HEK293 (cell line): ENCODE data around the gene MND1.

ENCODE experiments used
- HOXD13 ChIP-seq: sonication (generic); formaldehyde crosslinking; IDR thresholded peaks from 2 replicates; pipeline ENCODE4 v1.8.0; 2022; ENCODE audit warnings: missing genetic modification reagents, borderline replicate concordance
- SP2 ChIP-seq: fragments of 450-650 bp; formaldehyde crosslinking; IDR thresholded peaks from 2 replicates; pipeline ENCODE4 v1.5.1; 2016; ENCODE audit warnings: missing biosample characterization, missing genetic modification characterization
- ZBTB21 ChIP-seq: fragments of 450-650 bp; formaldehyde crosslinking; IDR thresholded peaks from 2 replicates; pipeline ENCODE4 v1.5.1; 2017; ENCODE audit warnings: missing biosample characterization, missing genetic modification characterization
- ZNF169 ChIP-seq: fragments of 450-650 bp; formaldehyde crosslinking; IDR thresholded peaks from 2 replicates; pipeline ENCODE4 v1.5.1; 2016; ENCODE audit warnings: missing biosample characterization, missing genetic modification characterization
- ZNF2 ChIP-seq: fragments of 450-650 bp; formaldehyde crosslinking; IDR thresholded peaks from 2 replicates; pipeline ENCODE4 v1.5.1; 2016; ENCODE audit warnings: missing biosample characterization, missing genetic modification characterization
- ZNF274 ChIP-seq, 2 experiments: fragments of 200-500 bp in 1 of 2; fragments of 450-650 bp in 1 of 2; sonication (Bioruptor generic) in 1 of 2; formaldehyde crosslinking in 1 of 2; IDR thresholded peaks; 2 replicates each; pipeline versions ENCODE4 v1.5.1 to v1.6.1; 2014 to 2016; ENCODE audit warnings: borderline replicate concordance in 1 of 2, inconsistent platforms in 1 of 2, low read length in 1 of 2, missing biosample characterization in 1 of 2, missing genetic modification characterization in 1 of 2
- ZNF423 ChIP-seq: fragments of 450-650 bp; formaldehyde crosslinking; IDR thresholded peaks from 2 replicates; pipeline ENCODE4 v1.5.1; 2016; ENCODE audit warnings: missing biosample characterization, missing genetic modification characterization
- ZNF501 ChIP-seq: fragments of 450-650 bp; formaldehyde crosslinking; IDR thresholded peaks from 2 replicates; pipeline ENCODE4 v1.5.1; 2016; ENCODE audit warnings: missing biosample characterization, missing genetic modification characterization
- TF ChIP-seq, protein P1 (sequence below): fragments of 450-650 bp; formaldehyde crosslinking; IDR thresholded peaks from 2 replicates; pipeline ENCODE4 v1.5.1; 2016; ENCODE audit warnings: missing biosample characterization, missing genetic modification characterization
- TF ChIP-seq, protein P2 (sequence below): fragments of 450-650 bp; formaldehyde crosslinking; IDR thresholded peaks from 2 replicates; pipeline ENCODE4 v1.5.1; 2016; ENCODE audit warnings: missing biosample characterization, missing genetic modification characterization
- TF ChIP-seq, protein P3 (sequence below): fragments of 450-650 bp; formaldehyde crosslinking; IDR thresholded peaks from 2 replicates; pipeline ENCODE4 v1.5.1; 2016; ENCODE audit warnings: missing biosample characterization, missing genetic modification characterization
- TF ChIP-seq, protein P4 (sequence below): fragments of 450-650 bp; formaldehyde crosslinking; IDR thresholded peaks from 2 replicates; pipeline ENCODE4 v1.5.1; 2017; ENCODE audit warnings: missing biosample characterization, mild to moderate bottlenecking, missing genetic modification characterization, moderate library complexity
- TF ChIP-seq, protein P5 (sequence below): fragments of 450-650 bp; formaldehyde crosslinking; IDR thresholded peaks from 2 replicates; pipeline ENCODE4 v1.5.1; 2016; ENCODE audit warnings: missing biosample characterization, missing genetic modification characterization

DNA sequence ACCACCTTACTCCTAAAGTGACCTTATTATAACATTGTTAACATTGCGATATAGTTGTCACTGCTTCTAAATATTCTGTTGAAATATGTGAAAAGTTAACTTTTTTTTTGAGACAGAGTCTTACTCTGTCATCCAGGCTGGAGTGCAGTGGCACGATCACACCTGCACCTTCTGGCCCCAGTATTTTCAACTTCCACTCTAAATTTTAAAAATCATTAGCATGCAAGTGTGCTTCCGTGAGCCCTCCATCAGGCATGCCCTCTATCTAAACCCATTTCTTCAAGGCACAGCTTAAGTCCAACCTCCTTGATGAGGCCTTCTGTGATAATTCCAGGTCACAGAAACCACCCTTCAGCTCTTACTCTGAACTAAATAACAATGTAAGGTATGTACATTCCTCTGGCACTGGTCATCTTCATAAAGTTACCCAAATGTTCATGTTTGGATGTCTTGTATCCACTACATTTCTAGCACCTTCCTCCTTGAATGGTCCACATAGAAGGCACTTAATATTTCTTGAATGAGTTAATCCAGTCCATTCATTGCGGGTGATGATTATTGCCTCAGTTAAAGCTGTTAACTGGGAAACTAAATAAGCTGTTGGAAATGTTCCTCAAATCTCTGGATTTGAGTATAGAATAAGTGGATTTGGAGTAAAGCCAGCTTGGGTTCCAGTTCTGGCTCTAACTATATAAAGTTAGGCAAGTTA lies 83.0 kb downstream of the MND1 start:
- TF ChIP-seq, protein P1, sequence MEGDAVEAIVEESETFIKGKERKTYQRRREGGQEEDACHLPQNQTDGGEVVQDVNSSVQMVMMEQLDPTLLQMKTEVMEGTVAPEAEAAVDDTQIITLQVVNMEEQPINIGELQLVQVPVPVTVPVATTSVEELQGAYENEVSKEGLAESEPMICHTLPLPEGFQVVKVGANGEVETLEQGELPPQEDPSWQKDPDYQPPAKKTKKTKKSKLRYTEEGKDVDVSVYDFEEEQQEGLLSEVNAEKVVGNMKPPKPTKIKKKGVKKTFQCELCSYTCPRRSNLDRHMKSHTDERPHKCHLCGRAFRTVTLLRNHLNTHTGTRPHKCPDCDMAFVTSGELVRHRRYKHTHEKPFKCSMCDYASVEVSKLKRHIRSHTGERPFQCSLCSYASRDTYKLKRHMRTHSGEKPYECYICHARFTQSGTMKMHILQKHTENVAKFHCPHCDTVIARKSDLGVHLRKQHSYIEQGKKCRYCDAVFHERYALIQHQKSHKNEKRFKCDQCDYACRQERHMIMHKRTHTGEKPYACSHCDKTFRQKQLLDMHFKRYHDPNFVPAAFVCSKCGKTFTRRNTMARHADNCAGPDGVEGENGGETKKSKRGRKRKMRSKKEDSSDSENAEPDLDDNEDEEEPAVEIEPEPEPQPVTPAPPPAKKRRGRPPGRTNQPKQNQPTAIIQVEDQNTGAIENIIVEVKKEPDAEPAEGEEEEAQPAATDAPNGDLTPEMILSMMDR (tag by site-specific recombination): no peak
- TF ChIP-seq HOXD13 (CRISPR knock-in tag): no peak
- no peak for TF ChIP-seq SP2 (tag by site-specific recombination)
- TF ChIP-seq, protein P2, sequence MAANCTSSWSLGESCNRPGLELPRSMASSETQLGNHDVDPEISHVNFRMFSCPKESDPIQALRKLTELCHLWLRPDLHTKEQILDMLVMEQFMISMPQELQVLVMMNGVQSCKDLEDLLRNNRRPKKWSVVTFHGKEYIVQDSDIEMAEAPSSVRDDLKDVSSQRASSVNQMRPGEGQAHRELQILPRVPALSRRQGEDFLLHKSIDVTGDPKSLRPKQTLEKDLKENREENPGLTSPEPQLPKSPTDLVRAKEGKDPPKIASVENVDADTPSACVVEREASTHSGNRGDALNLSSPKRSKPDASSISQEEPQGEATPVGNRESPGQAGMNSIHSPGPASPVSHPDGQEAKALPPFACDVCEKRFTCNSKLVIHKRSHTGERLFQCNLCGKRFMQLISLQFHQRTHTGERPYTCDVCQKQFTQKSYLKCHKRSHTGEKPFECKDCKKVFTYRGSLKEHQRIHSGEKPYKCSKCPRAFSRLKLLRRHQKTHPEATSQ: no peak
- TF ChIP-seq, protein P3, sequence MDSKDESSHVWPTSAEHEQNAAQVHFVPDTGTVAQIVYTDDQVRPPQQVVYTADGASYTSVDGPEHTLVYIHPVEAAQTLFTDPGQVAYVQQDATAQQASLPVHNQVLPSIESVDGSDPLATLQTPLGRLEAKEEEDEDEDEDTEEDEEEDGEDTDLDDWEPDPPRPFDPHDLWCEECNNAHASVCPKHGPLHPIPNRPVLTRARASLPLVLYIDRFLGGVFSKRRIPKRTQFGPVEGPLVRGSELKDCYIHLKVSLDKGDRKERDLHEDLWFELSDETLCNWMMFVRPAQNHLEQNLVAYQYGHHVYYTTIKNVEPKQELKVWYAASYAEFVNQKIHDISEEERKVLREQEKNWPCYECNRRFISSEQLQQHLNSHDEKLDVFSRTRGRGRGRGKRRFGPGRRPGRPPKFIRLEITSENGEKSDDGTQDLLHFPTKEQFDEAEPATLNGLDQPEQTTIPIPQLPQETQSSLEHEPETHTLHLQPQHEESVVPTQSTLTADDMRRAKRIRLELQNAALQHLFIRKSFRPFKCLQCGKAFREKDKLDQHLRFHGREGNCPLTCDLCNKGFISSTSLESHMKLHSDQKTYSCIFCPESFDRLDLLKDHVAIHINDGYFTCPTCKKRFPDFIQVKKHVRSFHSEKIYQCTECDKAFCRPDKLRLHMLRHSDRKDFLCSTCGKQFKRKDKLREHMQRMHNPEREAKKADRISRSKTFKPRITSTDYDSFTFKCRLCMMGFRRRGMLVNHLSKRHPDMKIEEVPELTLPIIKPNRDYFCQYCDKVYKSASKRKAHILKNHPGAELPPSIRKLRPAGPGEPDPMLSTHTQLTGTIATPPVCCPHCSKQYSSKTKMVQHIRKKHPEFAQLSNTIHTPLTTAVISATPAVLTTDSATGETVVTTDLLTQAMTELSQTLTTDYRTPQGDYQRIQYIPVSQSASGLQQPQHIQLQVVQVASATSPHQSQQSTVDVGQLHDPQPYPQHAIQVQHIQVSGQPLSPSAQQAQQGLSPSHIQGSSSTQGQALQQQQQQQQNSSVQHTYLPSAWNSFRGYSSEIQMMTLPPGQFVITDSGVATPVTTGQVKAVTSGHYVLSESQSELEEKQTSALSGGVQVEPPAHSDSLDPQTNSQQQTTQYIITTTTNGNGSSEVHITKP: no peak
- TF ChIP-seq, protein P4, sequence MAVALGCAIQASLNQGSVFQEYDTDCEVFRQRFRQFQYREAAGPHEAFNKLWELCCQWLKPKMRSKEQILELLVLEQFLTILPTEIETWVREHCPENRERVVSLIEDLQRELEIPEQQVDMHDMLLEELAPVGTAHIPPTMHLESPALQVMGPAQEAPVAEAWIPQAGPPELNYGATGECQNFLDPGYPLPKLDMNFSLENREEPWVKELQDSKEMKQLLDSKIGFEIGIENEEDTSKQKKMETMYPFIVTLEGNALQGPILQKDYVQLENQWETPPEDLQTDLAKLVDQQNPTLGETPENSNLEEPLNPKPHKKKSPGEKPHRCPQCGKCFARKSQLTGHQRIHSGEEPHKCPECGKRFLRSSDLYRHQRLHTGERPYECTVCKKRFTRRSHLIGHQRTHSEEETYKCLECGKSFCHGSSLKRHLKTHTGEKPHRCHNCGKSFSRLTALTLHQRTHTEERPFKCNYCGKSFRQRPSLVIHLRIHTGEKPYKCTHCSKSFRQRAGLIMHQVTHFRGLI (tag by site-specific recombination): no peak
- TF ChIP-seq ZNF501 (tag by site-specific recombination): no peak
- TF ChIP-seq, protein P5, sequence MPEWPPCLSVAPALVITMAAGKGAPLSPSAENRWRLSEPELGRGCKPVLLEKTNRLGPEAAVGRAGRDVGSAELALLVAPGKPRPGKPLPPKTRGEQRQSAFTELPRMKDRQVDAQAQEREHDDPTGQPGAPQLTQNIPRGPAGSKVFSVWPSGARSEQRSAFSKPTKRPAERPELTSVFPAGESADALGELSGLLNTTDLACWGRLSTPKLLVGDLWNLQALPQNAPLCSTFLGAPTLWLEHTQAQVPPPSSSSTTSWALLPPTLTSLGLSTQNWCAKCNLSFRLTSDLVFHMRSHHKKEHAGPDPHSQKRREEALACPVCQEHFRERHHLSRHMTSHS (tag by site-specific recombination): no peak
- TF ChIP-seq ZNF169 (tag by site-specific recombination): no peak
- TF ChIP-seq ZNF423 (tag by site-specific recombination): no peak
- no peak for TF ChIP-seq ZNF274 (IDR thresholded peaks at IDR 0.05; ENCODE audit: low read length)
- no peak for TF ChIP-seq ZNF274 (tag by site-specific recombination; IDR thresholded peaks at IDR 0.05; ENCODE audit: borderline replicate concordance)
- no peak for TF ChIP-seq ZBTB21 (tag by site-specific recombination)
- TF ChIP-seq ZNF2: no peak
